GM23248 (cell line): ENCODE measurements around the gene MLLT10. TPM values are rescaled to one million over a fixed set of nuclear protein-coding genes. Genes with fewer than 3 reads are reported as not detected.

Experiments used
- DNase-seq: peaks from one replicate; pipeline ENCODE4 v3.0.0-alpha.2; 2015
- H2AFZ ChIP-seq: fragments of 200-600 bp; sonication (generic); 2 replicates; pipeline ENCODE4 v1.6.1; 2016; ENCODE audit warnings: antibody characterized with exemption
- H3F3A ChIP-seq: fragments of 200-600 bp; sonication (generic); 2 replicates; pipeline ENCODE4 v1.6.1; 2016; ENCODE audit warnings: mild to moderate bottlenecking, antibody characterized with exemption, mixed run types; ENCODE audit not compliant: insufficient read depth
- H3K27ac ChIP-seq: fragments of 200-600 bp; sonication (generic); 2 replicates; pipeline ENCODE4 v1.5.1; 2016; ENCODE audit warnings: mild to moderate bottlenecking
- H3K27me3 ChIP-seq: fragments of 200-600 bp; sonication (generic); replicated peaks from 2 replicates; pipeline ENCODE4 v1.6.1; 2016; ENCODE audit warnings: mild to moderate bottlenecking; ENCODE audit not compliant: insufficient read depth
- H3K36me3 ChIP-seq: fragments of 200-600 bp; sonication (generic); 2 replicates; pipeline ENCODE4 v1.6.1; 2016; ENCODE audit warnings: low read depth, mild to moderate bottlenecking
- H3K4me1 ChIP-seq: fragments of 200-600 bp; sonication (generic); 2 replicates; pipeline ENCODE4 v1.6.1; 2016; ENCODE audit warnings: mild to moderate bottlenecking; ENCODE audit not compliant: insufficient read depth
- H3K4me2 ChIP-seq: fragments of 200-600 bp; sonication (generic); one replicate; pipeline ENCODE4 v1.6.1; 2016; ENCODE audit warnings: mild to moderate bottlenecking; ENCODE audit not compliant: unreplicated experiment
- H3K4me3 ChIP-seq: fragments of 200-600 bp; sonication (generic); 2 replicates; pipeline ENCODE4 v1.5.1; 2016; ENCODE audit warnings: mild to moderate bottlenecking
- H3K79me2 ChIP-seq: fragments of 200-600 bp; sonication (generic); 2 replicates; pipeline ENCODE4 v1.6.1; 2016; ENCODE audit warnings: mild to moderate bottlenecking; ENCODE audit not compliant: insufficient read depth
- H3K9ac ChIP-seq: fragments of 200-600 bp; sonication (generic); 2 replicates; pipeline ENCODE4 v1.6.1; 2016; ENCODE audit warnings: mild to moderate bottlenecking
- H3K9me2 ChIP-seq: fragments of 200-600 bp; sonication (generic); 2 replicates; pipeline ENCODE4 v1.6.1; 2016; ENCODE audit warnings: mixed run types, mild to moderate bottlenecking, moderate library complexity; ENCODE audit not compliant: insufficient read depth
- H3K9me3 ChIP-seq: fragments of 200-600 bp; sonication (generic); one replicate; pipeline ENCODE4 v1.6.1; 2017; ENCODE audit warnings: low read depth
- H4K20me1 ChIP-seq: fragments of 200-600 bp; sonication (generic); 2 replicates; pipeline ENCODE4 v1.6.0; 2016; ENCODE audit not compliant: insufficient read depth
- EZH2 ChIP-seq: fragments of 200-600 bp; sonication (generic); IDR thresholded peaks from 2 replicates; pipeline ENCODE4 v1.6.1; 2018; ENCODE audit warnings: antibody characterized with exemption, mild to moderate bottlenecking; ENCODE audit not compliant: insufficient read depth, poor library complexity, severe bottlenecking
- EZH2phosphoT487 ChIP-seq: fragments of 200-600 bp; sonication (generic); IDR thresholded peaks from 2 replicates; pipeline ENCODE4 v1.6.1; 2018; ENCODE audit warnings: antibody characterized with exemption, moderate library complexity, mild to moderate bottlenecking, low read depth; ENCODE audit not compliant: insufficient read depth
- WGBS, 2 experiments: methylation state at CpG; one replicate each; pipeline ENCODE4 v1.1.6; 2015 to 2017; ENCODE audit warnings: low lambda C conversion rate in 2 of 2, low coverage in 1 of 2; ENCODE audit errors: missing lambda C conversion rate in 2 of 2; 5-methylcytosine and 5-hydroxymethylcytosine counted together
- in situ Hi-C: fragments of 300-500 bp; cut with MboI; formaldehyde crosslinking; loops from 2 replicates; pipeline ENCODE4 v1.15.0; 2020
- polyA plus RNA-seq: library from polyadenylated mRNA; unstranded; fragments of >200 nt; fragmentation: Nextera tagmentation; extraction: Ambion mirVana; gene quantifications from 2 replicates; pipeline ENCODE4 v1.2.1, GENCODE V29; 2016
- total RNA-seq: library from RNA; depleted of rRNA; stranded (reverse); fragments of >200 nt; shearing (Covaris generic); gene quantifications from 2 replicates; pipeline ENCODE4 v1.2.3, GENCODE V29; 2014

The MLLT10 gene
- total and polyA plus RNA-seq, 2 experiments from 2014 or later = 8.9 to 19.8 TPM

DNA sequence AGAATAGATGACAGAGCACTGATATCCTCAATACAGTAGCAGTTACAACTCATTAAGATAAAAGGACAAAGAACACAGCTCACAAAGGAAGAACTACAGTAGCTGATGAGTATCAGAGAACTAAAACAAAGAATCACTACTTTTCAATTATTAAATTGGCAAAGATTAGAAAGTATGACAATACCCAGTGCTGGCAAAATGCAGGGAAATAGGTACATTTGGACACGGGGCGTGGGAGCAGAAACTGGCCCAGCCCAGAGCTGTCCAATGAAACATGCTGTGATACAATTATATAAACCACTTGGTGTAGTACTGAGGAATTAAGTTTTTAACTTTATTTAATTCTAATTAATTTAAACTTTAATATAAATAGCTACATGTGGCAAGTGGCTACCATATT is 226.3 kb downstream of the MLLT10 start:
- no peak overlapping the region for H3K4me2 ChIP-seq
- peaks cover 6% of the 10 kb centered on the region; the same call in 1 of the 2 replicates for H3K36me3 ChIP-seq
- H4K20me1 ChIP-seq = no peaks in the 10 kb centered on the region
- no peaks in the 10 kb centered on the region for H3K79me2 ChIP-seq
- no peak overlapping the region for H2AFZ ChIP-seq
- DNase-seq = no peak
- H3K9me3 ChIP-seq = no peaks in the 10 kb centered on the region
- H3F3A ChIP-seq = no peaks in the 10 kb centered on the region
- no peak overlapping the region for H3K9ac ChIP-seq
- TF ChIP-seq EZH2phosphoT487 (no peak), EZH2 (no peak)
- H3K27ac ChIP-seq = no peak overlapping the region
- H3K27me3 ChIP-seq = no peaks in the 10 kb centered on the region
- H3K4me3 ChIP-seq = no peak overlapping the region
- in situ Hi-C loops = no loop called here
- WGBS, 2 experiments = 94 to 99% methylated on average over 2 of the region's 2 CpGs
- H3K4me1 ChIP-seq = no peaks in the 10 kb centered on the region
- no peaks in the 10 kb centered on the region for H3K9me2 ChIP-seq

DNA sequence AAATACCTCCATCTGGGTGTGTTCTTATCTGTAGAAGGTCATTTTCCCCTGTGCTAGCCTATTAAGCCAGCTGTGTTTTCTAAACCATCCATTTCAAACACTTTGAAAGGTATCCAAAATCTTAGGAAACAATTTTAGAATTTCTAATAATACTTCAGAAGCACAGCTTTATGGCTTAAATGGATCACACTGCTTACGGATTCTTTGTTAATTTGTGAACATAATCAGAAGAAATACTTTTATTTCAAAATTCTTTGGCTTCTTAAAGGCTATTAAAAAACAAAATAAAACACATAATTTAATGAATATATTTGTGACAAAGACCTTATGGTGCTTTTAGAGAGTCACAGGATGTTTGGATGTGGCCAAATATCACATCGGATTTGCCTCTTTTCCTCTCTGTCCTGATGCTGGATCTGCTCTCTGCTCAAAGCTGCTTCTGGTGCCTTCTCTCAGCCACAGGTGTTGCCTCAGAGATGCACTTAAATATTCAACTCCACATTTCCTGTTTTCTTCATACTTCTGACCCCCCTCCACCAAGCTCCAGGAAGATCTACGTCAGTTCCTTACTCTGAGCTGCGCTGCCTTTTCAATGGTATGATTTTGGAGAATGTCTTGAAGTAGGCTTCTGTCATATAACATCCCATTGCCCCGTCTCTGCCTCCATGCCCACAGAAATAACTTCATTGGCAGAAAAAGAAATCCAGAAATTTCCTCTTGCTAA is 230.6 kb downstream of the MLLT10 start:
- H3K4me3 ChIP-seq = no peak overlapping the region
- no peak overlapping the region for H3K9ac ChIP-seq
- in situ Hi-C loops = no loop called here
- no peaks in the 10 kb centered on the region for H3K9me3 ChIP-seq
- no peak for TF ChIP-seq EZH2
- TF ChIP-seq EZH2phosphoT487 = no peak
- no peaks in the 10 kb centered on the region for H3K9me2 ChIP-seq
- no peaks in the 10 kb centered on the region for H3K27me3 ChIP-seq
- DNase-seq = no peak
- H3K4me1 ChIP-seq = no peaks in the 10 kb centered on the region
- H3F3A ChIP-seq = no peaks in the 10 kb centered on the region
- H3K27ac ChIP-seq = no peak overlapping the region
- no peaks in the 10 kb centered on the region for H4K20me1 ChIP-seq
- H3K79me2 ChIP-seq = no peaks in the 10 kb centered on the region
- WGBS, 2 experiments = 89 to 91% methylated on average over 5 of the region's 5 CpGs
- no peak overlapping the region for H3K4me2 ChIP-seq
- H2AFZ ChIP-seq = no peak overlapping the region
- peaks cover 6% of the 10 kb centered on the region; the same call in 1 of the 2 replicates for H3K36me3 ChIP-seq

DNA sequence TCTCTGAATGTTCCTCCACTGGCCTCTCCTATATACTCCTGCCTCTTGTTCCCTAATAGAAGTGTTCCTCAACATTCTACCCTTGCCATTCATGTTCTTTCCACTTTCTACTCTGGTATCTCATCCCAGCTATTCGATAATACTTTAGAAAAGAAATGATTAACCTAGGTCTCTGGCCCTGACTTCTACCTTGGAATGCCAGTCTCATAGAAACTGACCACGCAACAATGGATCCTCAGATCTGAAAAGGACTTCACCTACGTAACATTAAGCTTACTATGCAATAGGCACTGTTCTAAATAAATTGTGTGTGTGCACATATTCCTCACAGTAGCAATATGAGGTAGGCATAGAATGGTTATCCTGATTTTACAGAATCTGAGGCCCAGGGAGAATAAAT is 235.0 kb downstream of the MLLT10 start:
- Histone ChIP-seq H3K79me2 (no peaks in the 10 kb centered on the region), H3K27me3 (no peaks in the 10 kb centered on the region), H3F3A (no peaks in the 10 kb centered on the region), H3K9ac (no peak overlapping the region), H3K27ac (no peak overlapping the region), H3K9me2 (no peaks in the 10 kb centered on the region), H3K4me2 (no peak overlapping the region), H2AFZ (no peak overlapping the region), H3K9me3 (no peaks in the 10 kb centered on the region), H3K36me3 (peaks cover 10% of the 10 kb centered on the region; the same call in 1 of the 2 replicates), H3K4me3 (no peak overlapping the region), H3K4me1 (no peaks in the 10 kb centered on the region), H4K20me1 (no peaks in the 10 kb centered on the region)
- in situ Hi-C loops = no loop called here
- no peak for DNase-seq
- WGBS, 2 experiments = 98 to 100% methylated on average over 3 of the region's 3 CpGs
- no peak for TF ChIP-seq EZH2
- TF ChIP-seq EZH2phosphoT487 = no peak

DNA sequence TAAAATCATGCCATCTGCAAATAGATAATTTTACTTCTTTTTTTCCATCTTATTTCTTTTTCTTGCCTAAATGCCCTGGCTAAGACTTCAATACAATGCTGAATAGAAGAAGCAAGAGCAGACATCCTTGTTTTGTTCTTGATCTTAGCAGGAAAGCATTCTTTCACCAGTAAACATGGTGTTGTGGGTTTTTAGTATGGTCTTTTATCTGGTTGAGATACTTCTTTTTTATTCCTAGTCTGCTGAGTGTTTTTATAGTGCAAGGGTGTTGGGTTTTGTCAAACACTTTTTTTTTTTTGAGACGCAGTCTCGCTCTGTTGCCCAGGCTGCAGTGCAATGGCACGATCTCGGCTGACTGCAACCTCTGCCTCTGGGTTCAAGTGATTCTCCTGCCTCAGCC is 237.2 kb downstream of the MLLT10 start:
- Histone ChIP-seq H3F3A (no peaks in the 10 kb centered on the region), H3K4me2 (no peak overlapping the region), H3K79me2 (no peaks in the 10 kb centered on the region), H2AFZ (no peak overlapping the region), H3K27me3 (no peaks in the 10 kb centered on the region), H3K4me3 (no peak overlapping the region), H3K36me3 (peaks cover 6% of the 10 kb centered on the region; the same call in 1 of the 2 replicates), H4K20me1 (no peaks in the 10 kb centered on the region), H3K27ac (no peak overlapping the region), H3K9me3 (no peaks in the 10 kb centered on the region), H3K9me2 (no peaks in the 10 kb centered on the region), H3K4me1 (no peaks in the 10 kb centered on the region), H3K9ac (no peak overlapping the region)
- 100% methylated on average over 4 of the region's 4 CpGs for WGBS, 2 experiments
- in situ Hi-C loops = no loop called here
- TF ChIP-seq EZH2phosphoT487 (no peak), EZH2 (no peak)
- DNase-seq = no peak
